Measurements from ENCODE around the gene ALKBH6.

Gene ALKBH6

DNA sequence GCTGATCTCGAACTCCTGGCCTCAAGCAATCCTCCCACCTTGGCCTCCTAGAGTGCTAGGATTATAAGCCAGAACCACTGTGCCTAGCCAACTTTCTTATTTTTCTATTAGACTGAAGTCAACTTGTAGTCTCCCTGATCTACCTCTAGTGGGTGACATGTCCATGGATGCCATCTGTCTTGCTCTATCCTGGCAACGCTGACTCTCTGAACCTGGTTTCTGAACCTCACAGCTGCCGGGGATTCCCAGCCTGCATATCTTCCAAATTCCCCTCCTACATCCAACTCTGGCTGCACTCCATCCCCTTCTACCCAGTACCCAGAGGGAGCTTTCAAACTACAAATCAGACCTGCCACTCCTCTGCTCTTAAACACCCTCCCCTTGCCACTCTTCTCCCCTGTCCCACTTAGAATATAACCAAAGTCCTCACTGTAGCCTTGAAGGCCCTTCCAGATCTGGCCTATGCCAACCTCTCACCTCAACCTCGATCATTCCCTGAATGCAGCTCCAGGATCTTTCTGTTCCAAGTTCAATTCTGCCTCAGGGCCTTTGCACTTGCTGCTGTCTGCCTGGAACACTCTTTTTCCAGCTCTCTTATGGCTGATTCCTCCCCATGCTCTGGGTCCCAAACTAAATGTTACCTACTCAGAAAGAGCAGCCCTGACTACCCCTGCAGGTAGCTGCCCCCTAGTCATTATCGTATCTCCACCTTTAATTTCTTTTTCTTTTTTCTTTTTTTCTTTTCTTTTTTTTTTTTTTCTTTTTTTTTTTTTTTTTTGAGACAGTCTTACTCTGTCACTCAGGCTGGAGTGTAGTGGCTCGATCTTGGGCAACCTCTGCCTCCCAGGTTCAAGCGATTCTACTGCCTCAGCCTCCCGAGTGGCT, 16.5 kb upstream of the ALKBH6 start:
- no peak for DNase-seq (ENCODE audit: extremely low read depth in 1 of 2, low read depth in 1 of 2)

DNA sequence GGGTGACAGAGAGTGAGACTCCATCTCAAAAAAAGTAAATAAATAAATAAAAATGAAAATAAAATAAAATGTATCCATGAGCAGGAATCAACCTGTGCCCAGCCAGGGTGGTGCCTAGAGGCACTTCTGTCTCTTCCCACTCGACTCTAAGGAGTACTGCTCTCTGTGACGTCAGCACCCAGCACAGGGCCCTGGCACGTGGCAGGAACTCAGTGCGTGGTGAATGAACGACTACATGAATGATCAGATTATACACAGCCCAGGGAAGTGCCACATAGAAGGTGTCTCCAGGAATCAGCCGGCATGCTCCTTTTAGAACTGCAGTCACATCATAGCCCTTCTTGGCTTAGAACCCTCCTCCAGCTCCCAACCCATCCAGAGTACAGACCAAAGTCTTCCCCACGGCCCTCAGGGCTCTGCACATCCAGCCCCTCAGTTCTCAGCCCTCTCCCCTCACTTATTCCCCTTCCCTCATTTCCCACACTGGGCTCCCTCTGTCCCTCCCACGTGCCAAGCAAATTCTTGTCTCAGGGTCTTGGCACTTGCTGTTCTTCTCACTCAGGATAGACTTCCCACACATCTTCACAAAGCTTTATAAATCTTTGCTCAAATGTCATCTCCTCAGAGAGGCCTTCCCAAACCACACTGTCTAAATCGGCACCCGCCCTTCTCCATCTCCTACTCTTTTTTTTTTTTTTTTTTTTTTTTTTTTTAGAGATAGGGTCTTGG, 14.5 kb upstream of the ALKBH6 start:
- no peak for DNase-seq (ENCODE audit: extremely low read depth in 1 of 2, low read depth in 1 of 2)

DNA sequence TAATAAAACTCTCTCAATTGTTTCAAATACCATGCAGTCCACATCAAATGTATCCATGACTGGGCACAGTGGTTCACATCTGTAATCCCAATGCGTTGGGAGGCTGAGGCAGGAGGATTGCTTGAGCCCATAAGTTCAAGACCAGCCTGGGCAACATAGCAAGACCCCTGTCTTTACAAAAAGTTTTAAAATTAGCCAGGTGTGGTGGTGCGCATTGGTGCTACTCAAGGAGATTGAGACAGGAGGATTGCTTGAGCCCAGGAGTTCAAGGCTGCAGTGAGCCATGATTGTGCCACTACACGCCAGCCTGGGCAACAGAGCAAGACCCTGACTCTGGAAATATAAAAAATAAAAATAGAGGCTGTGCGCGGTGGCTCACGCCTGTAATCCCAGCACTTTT, 13.7 kb upstream of the ALKBH6 start:
- no peak for DNase-seq (ENCODE audit: extremely low read depth in 1 of 2, low read depth in 1 of 2)

- no peak for DNase-seq (ENCODE audit: extremely low read depth in 1 of 2, low read depth in 1 of 2)
These were observed 12.3 kb upstream of the ALKBH6 start for GRCh38 chr19:36026091-36026876.

GRCh38 chr19:36025541-36025940, 11.5 kb upstream of the ALKBH6 start:
- no peak for DNase-seq (ENCODE audit: extremely low read depth in 1 of 2, low read depth in 1 of 2)

- DNase-seq (ENCODE audit: extremely low read depth in 1 of 2, low read depth in 1 of 2): no peak
These were observed 9.4 kb upstream of the ALKBH6 start for GRCh38 chr19:36023432-36023831.

DNA sequence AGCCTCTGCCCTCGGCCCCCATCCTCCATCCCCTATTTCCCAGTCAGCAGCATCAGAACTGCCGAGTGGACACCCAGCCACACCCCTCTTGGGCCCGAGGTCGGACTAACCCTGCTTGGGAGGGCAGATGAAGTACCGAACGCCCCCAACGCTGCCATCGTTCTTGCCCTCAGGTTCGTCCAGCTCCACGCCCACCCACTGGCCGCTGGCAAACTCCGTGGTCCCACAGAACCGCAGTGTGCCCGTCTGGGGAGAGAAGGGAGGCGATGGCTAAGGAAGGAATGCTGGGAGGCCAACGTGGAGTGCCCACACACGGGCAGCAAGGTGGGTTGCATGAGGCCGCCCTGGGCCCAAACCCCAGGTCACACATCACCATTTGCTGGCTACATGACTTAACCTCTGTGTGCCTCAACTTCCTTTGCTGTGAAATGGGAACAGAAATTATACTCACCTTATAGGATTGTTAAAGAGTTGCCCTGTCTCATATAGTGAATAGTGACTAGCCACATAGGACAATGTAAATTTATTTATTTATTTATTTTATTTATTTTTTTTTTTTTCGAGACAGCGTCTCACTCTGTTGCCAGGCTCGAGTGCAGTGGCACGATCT, 5.2 kb upstream of the ALKBH6 start:
- DNase-seq (ENCODE audit: extremely low read depth in 1 of 2, low read depth in 1 of 2): no peak

- no peak for DNase-seq (ENCODE audit: extremely low read depth in 1 of 2, low read depth in 1 of 2)
These were observed 567 bp downstream of the ALKBH6 start for GRCh38 chr19:36013280-36014011.

- no peak for DNase-seq (ENCODE audit: extremely low read depth in 1 of 2, low read depth in 1 of 2)
These were observed 3.6 kb downstream of the ALKBH6 start for GRCh38 chr19:36010402-36010801.

DNA sequence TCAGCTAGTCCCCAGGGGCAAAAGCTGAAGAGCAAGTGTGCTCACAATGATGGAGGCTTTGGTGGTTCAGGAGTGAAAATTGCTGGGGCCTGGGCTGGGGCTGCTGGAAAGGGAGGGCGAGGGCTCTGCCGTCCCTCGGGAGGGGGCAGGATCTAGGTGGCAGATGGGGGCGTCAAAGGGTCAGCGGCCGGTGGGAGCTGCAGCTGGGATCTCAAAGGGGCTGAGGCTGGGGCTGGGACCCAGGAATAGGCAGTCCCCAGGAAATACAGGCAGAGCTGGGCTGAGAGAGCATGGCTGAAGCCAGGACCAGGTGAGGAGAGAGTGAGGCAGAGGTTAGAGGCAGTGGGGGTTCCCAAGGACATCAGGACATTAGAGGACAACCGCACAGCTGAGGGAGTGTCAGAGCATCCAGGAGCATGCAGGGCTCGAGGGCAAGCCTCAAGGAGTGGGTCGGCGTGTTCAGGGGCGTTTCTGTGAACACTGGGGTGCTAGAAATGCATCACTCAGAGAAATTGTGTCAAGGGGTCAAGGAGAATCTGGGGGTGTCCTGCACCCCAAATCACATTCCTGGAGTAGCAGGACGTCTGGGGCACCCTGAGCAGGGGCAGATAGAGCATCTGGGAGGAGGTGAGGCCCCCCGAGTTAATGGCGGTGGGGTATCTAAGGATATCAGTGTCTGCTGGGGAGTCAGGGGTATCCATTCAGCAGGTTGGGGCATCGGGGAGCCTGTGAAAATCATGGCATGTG, 4.2 kb downstream of the ALKBH6 start:
- no peak for DNase-seq (ENCODE audit: extremely low read depth in 1 of 2, low read depth in 1 of 2)

DNA sequence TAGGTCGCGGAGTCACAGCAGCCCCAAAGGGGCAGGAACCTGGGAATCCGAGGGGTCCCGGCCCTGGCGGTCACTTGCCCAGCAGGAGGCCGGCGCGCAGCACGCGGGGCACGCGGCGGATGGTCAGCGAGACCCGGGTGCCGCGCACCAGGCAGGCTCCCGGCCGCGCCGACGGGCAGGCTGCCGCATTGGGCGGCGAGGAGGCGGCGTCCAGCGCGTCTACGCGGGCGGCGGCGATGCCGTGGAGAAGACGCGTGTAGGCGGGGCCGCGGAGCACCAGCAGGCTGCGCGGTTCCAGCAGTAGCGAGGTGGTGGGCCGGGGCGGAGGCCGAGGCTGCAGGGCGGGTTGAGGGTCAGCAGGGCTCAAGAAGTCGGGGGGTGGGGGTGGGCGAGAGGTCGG, 4.8 kb downstream of the ALKBH6 start:
- no peak for DNase-seq (ENCODE audit: extremely low read depth in 1 of 2, low read depth in 1 of 2)

- no peak for DNase-seq (ENCODE audit: extremely low read depth in 1 of 2, low read depth in 1 of 2)
These were observed 5.6 kb downstream of the ALKBH6 start, which contains the start of gene SYNE4 for GRCh38 chr19:36008336-36008978. Gene SYNE4, minus strand, starts transcription at chr19:36008813. Its CDS starts 132 bp downstream, at chr19:36008681.

GRCh38 chr19:36006955-36007354, 7.1 kb downstream of the ALKBH6 start:
- DNase-seq (ENCODE audit: extremely low read depth in 1 of 2, low read depth in 1 of 2): no peak

- no peak for DNase-seq (ENCODE audit: extremely low read depth in 1 of 2, low read depth in 1 of 2)
These were observed 10.7 kb downstream of the ALKBH6 start for GRCh38 chr19:36003284-36003683.

DNA sequence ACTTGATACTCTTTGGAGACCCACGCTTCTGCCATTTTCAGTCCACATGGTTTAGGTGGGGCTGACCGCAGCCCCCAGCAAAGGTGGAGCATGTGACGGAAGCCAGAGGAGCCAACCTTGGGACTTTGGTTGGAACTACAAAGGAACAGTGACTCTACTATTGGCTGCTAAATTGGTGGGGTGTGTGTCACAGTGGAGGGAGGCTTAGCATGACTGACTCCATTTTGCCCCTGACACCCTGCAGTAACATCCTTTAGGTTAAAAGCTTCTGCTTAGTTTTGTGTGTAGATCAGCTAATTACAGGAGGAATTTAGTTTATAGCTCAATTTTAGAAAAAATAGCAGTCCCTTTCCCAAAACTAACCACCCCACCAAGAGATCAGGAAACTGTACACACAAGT, 12.4 kb downstream of the ALKBH6 start:
- no peak for DNase-seq (ENCODE audit: extremely low read depth in 1 of 2, low read depth in 1 of 2)

GRCh38 chr19:35996777-35997176, 17.2 kb downstream of the ALKBH6 start:
- no peak for DNase-seq (ENCODE audit: extremely low read depth in 1 of 2, low read depth in 1 of 2)

GRCh38 chr19:35995048-35995993, 18.7 kb downstream of the ALKBH6 start, which contains the start of gene SDHAF1:
Gene SDHAF1, plus strand, starts transcription at chr19:35995188. Its CDS starts 87 bp downstream, at chr19:35995275.
- DNase-seq (ENCODE audit: extremely low read depth in 1 of 2, low read depth in 1 of 2): peak; percentile 92 to 97
